Measurements from ENCODE around the gene CYB561D2. TPM values are rescaled to one million over a fixed set of nuclear protein-coding genes. Genes with fewer than 3 reads are reported as not detected.

CYB561D2 gene
- total RNA-seq, 2 experiments from 2014 or later = 18.7 to 28.0 TPM

DNA sequence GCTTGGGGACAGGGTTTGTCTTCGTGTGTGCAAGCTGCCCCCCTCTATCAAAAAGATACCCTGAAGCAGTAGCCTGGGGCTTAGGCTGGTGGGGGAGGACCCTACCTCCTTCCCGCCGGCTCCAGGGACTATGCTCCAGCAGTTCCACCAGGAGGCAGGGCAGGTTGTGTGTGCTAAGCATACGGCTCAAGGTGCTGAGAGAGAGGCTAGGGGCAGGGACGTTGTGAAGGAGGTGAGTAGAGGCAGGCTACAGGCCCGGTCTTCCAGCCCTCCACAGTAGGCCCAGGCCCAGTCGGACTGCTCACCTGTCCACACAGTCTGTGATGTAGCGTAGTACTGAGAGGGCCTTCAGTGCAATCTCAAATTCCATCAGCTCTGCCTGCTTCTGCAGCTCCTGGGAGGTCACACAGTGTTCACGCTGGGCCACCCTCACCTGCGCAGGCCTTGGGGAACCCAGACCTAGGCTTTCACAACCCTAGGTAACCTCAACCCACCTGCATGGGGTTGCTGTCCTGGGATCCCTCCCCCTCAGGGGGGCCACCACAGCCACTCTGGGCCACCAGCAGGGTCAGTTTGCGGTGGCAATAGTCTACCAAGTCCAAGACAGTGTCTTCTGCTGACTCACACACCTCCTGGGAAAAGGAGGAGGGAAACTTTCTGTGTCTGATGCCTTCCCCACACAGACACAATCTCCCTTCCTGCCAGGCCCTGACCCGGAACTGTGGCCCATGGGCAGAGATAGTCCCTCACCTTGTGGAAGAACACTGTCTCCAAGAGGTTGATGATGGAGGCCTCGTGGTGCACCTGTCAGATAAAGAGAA, 7.6 kb upstream of the CYB561D2 start:
- Histone ChIP-seq H3K4me1 (ENCODE audit: insufficient read depth, low read length, poor library complexity, severe bottlenecking) (peaks cover 42% of the 10 kb centered on the region), H3K9me3 (ENCODE audit: low read length) (no peaks in the 10 kb centered on the region), H4K20me1 (ENCODE audit: insufficient read depth, low read length) (no peaks in the 10 kb centered on the region), H3K79me2 (ENCODE audit: insufficient read depth, low read depth, low read length) (peaks cover 5% of the 10 kb centered on the region; the same call in 1 of the 2 replicates), H3K36me3 (ENCODE audit: insufficient read depth, low read length) (peaks cover 4% of the 10 kb centered on the region; the same call in 1 of the 2 replicates), H3K27ac (ENCODE audit: low read depth, low read length, poor library complexity, severe bottlenecking) (no peak overlapping the region), H3K4me3 (ENCODE audit: low read depth, low read length, poor library complexity, severe bottlenecking) (no peak overlapping the region), H3K9me2 (ENCODE audit: insufficient read depth, low read length) (no peaks in the 10 kb centered on the region), H3K4me2 (ENCODE audit: low read length) (no peak overlapping the region), H2AFZ (ENCODE audit: low read length) (no peak overlapping the region)
- no peak for DNase-seq (ENCODE audit: low spot score)
- CTCF ChIA-PET (ENCODE audit: unreplicated experiment) = no interaction called here
- no TSS peak for BruUV-seq (replicated peaks)
- POLR2A ChIA-PET = no interaction called here
- TF ChIP-seq, protein P1, sequence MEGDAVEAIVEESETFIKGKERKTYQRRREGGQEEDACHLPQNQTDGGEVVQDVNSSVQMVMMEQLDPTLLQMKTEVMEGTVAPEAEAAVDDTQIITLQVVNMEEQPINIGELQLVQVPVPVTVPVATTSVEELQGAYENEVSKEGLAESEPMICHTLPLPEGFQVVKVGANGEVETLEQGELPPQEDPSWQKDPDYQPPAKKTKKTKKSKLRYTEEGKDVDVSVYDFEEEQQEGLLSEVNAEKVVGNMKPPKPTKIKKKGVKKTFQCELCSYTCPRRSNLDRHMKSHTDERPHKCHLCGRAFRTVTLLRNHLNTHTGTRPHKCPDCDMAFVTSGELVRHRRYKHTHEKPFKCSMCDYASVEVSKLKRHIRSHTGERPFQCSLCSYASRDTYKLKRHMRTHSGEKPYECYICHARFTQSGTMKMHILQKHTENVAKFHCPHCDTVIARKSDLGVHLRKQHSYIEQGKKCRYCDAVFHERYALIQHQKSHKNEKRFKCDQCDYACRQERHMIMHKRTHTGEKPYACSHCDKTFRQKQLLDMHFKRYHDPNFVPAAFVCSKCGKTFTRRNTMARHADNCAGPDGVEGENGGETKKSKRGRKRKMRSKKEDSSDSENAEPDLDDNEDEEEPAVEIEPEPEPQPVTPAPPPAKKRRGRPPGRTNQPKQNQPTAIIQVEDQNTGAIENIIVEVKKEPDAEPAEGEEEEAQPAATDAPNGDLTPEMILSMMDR (conservative IDR thresholded peaks at IDR 0.05; ENCODE audit: low read length) = no peak
- TF ChIP-seq EZH2phosphoT487 (IDR thresholded peaks at IDR 0.05; ENCODE audit: borderline replicate concordance, low read depth, low read length) = no peak
- intact Hi-C loops (cut with micrococcal nuclease; ENCODE audit: unreplicated experiment) = no loop called here

DNA sequence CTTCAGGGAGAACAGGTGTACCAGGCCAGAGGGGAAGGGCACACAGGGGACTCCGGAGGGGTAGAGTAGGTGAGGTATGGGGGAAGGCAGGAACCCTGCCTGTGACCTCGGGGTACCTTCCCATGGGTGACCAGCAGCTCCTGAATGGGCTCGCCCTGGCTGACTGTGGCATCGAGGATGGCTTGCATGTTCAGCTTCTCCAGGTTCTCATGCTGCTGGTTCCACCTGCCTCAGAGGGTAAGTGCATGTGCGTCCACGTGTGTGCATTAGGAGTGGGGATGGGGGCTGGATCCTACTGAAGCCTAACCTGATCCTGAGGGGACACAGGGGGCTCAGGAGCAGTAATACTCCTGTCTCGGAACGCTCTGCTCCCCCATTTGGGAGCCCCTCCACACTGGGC, 5.7 kb upstream of the CYB561D2 start:
- Histone ChIP-seq H3K79me2 (ENCODE audit: insufficient read depth, low read depth, low read length) (peaks cover 7% of the 10 kb centered on the region; the same call in 1 of the 2 replicates), H2AFZ (ENCODE audit: low read length) (no peak overlapping the region), H3K9me2 (ENCODE audit: insufficient read depth, low read length) (no peaks in the 10 kb centered on the region), H3K4me3 (ENCODE audit: low read depth, low read length, poor library complexity, severe bottlenecking) (peak overlapping the region; percentile 47), H3K36me3 (ENCODE audit: insufficient read depth, low read length) (peaks cover 9% of the 10 kb centered on the region; the same call in 1 of the 2 replicates), H3K27ac (ENCODE audit: low read depth, low read length, poor library complexity, severe bottlenecking) (no peak overlapping the region), H3K4me1 (ENCODE audit: insufficient read depth, low read length, poor library complexity, severe bottlenecking) (peaks cover 32% of the 10 kb centered on the region), H4K20me1 (ENCODE audit: insufficient read depth, low read length) (no peaks in the 10 kb centered on the region), H3K9me3 (ENCODE audit: low read length) (no peaks in the 10 kb centered on the region), H3K4me2 (ENCODE audit: low read length) (peak overlapping the region; percentile 73)
- intact Hi-C loops (cut with micrococcal nuclease; ENCODE audit: unreplicated experiment) = no loop called here
- CTCF ChIA-PET (ENCODE audit: unreplicated experiment) = no interaction called here
- no peak for DNase-seq (ENCODE audit: low spot score)
- TF ChIP-seq, protein P1 (conservative IDR thresholded peaks at IDR 0.05; ENCODE audit: low read length) = no peak
- TF ChIP-seq EZH2phosphoT487 (IDR thresholded peaks at IDR 0.05; ENCODE audit: borderline replicate concordance, low read depth, low read length) = no peak
- POLR2A ChIA-PET = interaction anchor here (0.6 kb wide), 1 partner anchor 337 kb away, joined by 3 read pairs; no protein-coding TSS in a partner anchor
- no TSS peak for BruUV-seq (replicated peaks)
